Epithelial cell of alveolus of lung (primary cell): Measurements from ENCODE around the gene PAPOLB. TPM values are rescaled to one million over a fixed set of nuclear protein-coding genes. Genes with fewer than 3 reads are reported as not detected.

ENCODE experiments used
- total RNA-seq: library from RNA; depleted of rRNA; stranded (reverse); fragments of >200 nt; gene quantifications from 2 replicates; pipeline ENCODE4 v1.2.1, GENCODE V29; 2015

Gene PAPOLB
- not detected in 2 replicates for total RNA-seq

GRCh38 chr7:4861673-4862072 is at the start of gene PAPOLB:
PAPOLB (minus strand) TSS chr7:4862030; CDS start chr7:4861810, 220 bp downstream.

DNA sequence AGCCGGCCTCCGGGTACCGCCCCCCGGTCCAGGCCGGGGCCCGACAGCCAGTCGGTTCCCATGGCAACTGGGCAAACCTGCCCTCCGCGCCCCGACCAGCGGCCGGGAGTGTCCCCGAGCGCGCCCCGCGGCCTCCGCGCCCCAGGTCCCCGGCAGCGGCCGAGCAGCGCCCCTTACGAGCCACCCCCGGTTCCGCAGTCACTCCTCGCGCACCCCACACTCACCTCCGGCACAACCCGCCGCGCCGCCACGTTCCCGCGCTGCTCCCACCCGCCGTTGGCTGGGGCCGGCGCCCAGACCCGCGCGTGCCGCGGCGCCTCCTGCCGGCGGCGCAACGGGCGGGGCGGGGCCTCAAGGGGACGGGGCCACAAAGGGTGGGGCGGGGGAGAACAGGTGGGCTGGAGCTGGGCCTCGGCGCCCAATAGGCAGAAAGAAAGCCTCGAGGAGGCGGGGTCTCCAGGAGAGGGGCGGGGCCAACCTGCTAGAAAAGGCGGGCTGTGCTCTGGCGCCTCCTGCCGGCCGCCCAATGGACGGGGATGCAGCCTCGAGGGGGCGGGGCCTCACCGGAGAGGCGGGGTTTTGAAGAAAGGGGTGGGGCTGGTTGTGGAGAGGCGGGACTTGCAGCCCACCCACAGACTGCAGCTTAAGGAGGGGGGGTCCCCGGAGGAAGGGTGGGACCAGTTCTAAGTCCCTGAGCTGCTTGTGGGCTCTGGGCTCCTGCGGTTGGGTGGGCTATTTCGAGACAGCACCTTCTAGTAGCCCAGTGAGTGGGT is 21.7 kb upstream of the PAPOLB start, which contains the start of gene RADIL:
TSS of gene RADIL (minus strand) at position 345 of the 773 bp plus-strand sequence. CDS start 5,577 bp downstream, outside the sequence.

Other genes starting within 250 kb of the PAPOLB start
- 32.6 and 47.8 TPM in 2 replicates for gene FOXK1, start 179.7 kb downstream of the PAPOLB start, total RNA-seq
- gene AP5Z1, start 86.4 kb downstream of the PAPOLB start, total RNA-seq, result 20.6 and 37.6 TPM in 2 replicates
- gene RADIL, start 21.7 kb upstream of the PAPOLB start, total RNA-seq, result 0.78 and 7.1 TPM in 2 replicates
- gene MMD2, start 97.2 kb upstream of the PAPOLB start, total RNA-seq, result not detected in 2 replicates
- gene RBAK, start 183.8 kb upstream of the PAPOLB start, total RNA-seq, result 4.0 and 10.9 TPM in 2 replicates